ENCODE results near the gene FSCN2. TPM values are rescaled to one million over a fixed set of nuclear protein-coding genes. Genes with fewer than 3 reads are reported as not detected.
A peak's percentile ranks its signal among the peaks of the same experiment; 100 is the strongest.

Gene FSCN2
- total RNA-seq, 1 donor from 2014 or later = 5.6 TPM

- H3K27me3 ChIP-seq (ENCODE audit: insufficient read depth, low read length) = no peaks in the 10 kb centered on the region
- Mint-ChIP-seq H3K27ac (ENCODE audit: unreplicated experiment) (peak within 1 kb of the TSS; percentile 93), H3K27me3 (ENCODE audit: low read depth, unreplicated experiment) (no peaks in the 10 kb centered on the region), H3K9me3 (ENCODE audit: unreplicated experiment) (no peaks in the 10 kb centered on the region), H3K4me1 (ENCODE audit: low read depth, unreplicated experiment) (peaks cover 8% of the 10 kb centered on the region), H3K36me3 (ENCODE audit: low read depth, unreplicated experiment) (peaks cover 37% of the 10 kb centered on the region), H3K4me3 (ENCODE audit: unreplicated experiment) (peak within 1 kb of the TSS; percentile 95)
- FAIRE-seq (no peak), DNase-seq (ENCODE audit: low read depth) (peak; percentile 79)
- peak within 1 kb of the TSS; percentile 91 for H3K27ac ChIP-seq (ENCODE audit: low read depth, low read length)
- peak within 1 kb of the TSS; percentile 98 for H3K4me3 ChIP-seq (ENCODE audit: insufficient read depth, low read depth, low read length)
- peaks cover 87% of the 10 kb centered on the region for H3K79me2 ChIP-seq (ENCODE audit: insufficient read depth, low read length)
- H3K9ac ChIP-seq (ENCODE audit: low read length) = peak within 1 kb of the TSS; percentile 88
- H4K20me1 ChIP-seq (ENCODE audit: insufficient read depth, low read length) = peaks cover 64% of the 10 kb centered on the region
- no peak for TF ChIP-seq EZH2 (IDR thresholded peaks at IDR 0.05; ENCODE audit: insufficient read depth, low read length)
- TF ChIP-seq, protein P1, sequence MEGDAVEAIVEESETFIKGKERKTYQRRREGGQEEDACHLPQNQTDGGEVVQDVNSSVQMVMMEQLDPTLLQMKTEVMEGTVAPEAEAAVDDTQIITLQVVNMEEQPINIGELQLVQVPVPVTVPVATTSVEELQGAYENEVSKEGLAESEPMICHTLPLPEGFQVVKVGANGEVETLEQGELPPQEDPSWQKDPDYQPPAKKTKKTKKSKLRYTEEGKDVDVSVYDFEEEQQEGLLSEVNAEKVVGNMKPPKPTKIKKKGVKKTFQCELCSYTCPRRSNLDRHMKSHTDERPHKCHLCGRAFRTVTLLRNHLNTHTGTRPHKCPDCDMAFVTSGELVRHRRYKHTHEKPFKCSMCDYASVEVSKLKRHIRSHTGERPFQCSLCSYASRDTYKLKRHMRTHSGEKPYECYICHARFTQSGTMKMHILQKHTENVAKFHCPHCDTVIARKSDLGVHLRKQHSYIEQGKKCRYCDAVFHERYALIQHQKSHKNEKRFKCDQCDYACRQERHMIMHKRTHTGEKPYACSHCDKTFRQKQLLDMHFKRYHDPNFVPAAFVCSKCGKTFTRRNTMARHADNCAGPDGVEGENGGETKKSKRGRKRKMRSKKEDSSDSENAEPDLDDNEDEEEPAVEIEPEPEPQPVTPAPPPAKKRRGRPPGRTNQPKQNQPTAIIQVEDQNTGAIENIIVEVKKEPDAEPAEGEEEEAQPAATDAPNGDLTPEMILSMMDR (IDR thresholded peaks at IDR 0.05; ENCODE audit: insufficient read depth, low read depth, low read length) = no peak
- peak within 1 kb of the TSS; percentile 98 for H3K4me2 ChIP-seq (ENCODE audit: low read length)
- no peaks in the 10 kb centered on the region for H3K9me3 ChIP-seq (ENCODE audit: insufficient read depth, low read depth, low read length)
- H3K4me1 ChIP-seq (ENCODE audit: insufficient read depth, low read length) = peaks cover 29% of the 10 kb centered on the region
- peaks cover 31% of the 10 kb centered on the region for H3K36me3 ChIP-seq (ENCODE audit: insufficient read depth, low read length)
- no peak within 1 kb of the TSS for H2AFZ ChIP-seq (ENCODE audit: low read depth, low read length)
Measured at GRCh38 chr17:81512562-81513371, 15.4 kb upstream of the FSCN2 start, which contains the start of gene ACTG1. ACTG1 (minus strand) TSS chr17:81512799; CDS start chr17:81512354, 445 bp downstream.

DNA sequence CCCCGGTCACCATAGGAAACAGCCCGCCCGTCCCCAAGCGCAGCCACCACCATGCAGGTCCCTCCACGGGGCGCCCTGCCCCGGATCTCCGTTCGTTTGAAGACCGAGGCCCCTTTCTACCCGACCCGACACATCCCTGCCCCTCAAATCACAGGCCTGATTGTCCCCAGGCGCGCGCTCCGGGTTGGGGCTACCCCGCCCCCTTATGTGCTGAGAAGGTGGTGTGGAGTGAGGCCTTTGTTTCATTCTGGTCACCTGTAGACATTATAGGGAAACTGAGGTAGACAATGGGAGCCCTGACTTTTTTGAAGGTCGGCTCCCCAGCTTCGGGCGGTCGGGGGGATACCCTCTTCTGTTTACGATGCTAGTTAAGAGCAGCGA, 14.8 kb upstream of the FSCN2 start:
- H3K9me3 Mint-ChIP-seq (ENCODE audit: unreplicated experiment) = no peaks in the 10 kb centered on the region
- Histone ChIP-seq H3K27ac (ENCODE audit: low read depth, low read length) (peak overlapping the region; percentile 91), H4K20me1 (ENCODE audit: insufficient read depth, low read length) (peaks cover 64% of the 10 kb centered on the region), H2AFZ (ENCODE audit: low read depth, low read length) (no peak overlapping the region), H3K36me3 (ENCODE audit: insufficient read depth, low read length) (peaks cover 31% of the 10 kb centered on the region), H3K4me1 (ENCODE audit: insufficient read depth, low read length) (peaks cover 35% of the 10 kb centered on the region), H3K27me3 (ENCODE audit: insufficient read depth, low read length) (no peaks in the 10 kb centered on the region), H3K4me3 (ENCODE audit: insufficient read depth, low read depth, low read length) (peak overlapping the region; percentile 76), H3K79me2 (ENCODE audit: insufficient read depth, low read length) (peaks cover 92% of the 10 kb centered on the region), H3K9me3 (ENCODE audit: insufficient read depth, low read depth, low read length) (no peaks in the 10 kb centered on the region), H3K4me2 (ENCODE audit: low read length) (peak overlapping the region; percentile 90), H3K9ac (ENCODE audit: low read length) (peak overlapping the region; percentile 85)
- peak overlapping the region; percentile 93 for H3K27ac Mint-ChIP-seq (ENCODE audit: unreplicated experiment)
- H3K4me3 Mint-ChIP-seq (ENCODE audit: unreplicated experiment) = peak overlapping the region; percentile 82
- TF ChIP-seq EZH2 (IDR thresholded peaks at IDR 0.05; ENCODE audit: insufficient read depth, low read length) = no peak
- FAIRE-seq (no peak), DNase-seq (ENCODE audit: low read depth) (no peak)
- H3K36me3 Mint-ChIP-seq (ENCODE audit: low read depth, unreplicated experiment) = peaks cover 32% of the 10 kb centered on the region
- H3K27me3 Mint-ChIP-seq (ENCODE audit: low read depth, unreplicated experiment) = no peaks in the 10 kb centered on the region
- peaks cover 12% of the 10 kb centered on the region for H3K4me1 Mint-ChIP-seq (ENCODE audit: low read depth, unreplicated experiment)

DNA sequence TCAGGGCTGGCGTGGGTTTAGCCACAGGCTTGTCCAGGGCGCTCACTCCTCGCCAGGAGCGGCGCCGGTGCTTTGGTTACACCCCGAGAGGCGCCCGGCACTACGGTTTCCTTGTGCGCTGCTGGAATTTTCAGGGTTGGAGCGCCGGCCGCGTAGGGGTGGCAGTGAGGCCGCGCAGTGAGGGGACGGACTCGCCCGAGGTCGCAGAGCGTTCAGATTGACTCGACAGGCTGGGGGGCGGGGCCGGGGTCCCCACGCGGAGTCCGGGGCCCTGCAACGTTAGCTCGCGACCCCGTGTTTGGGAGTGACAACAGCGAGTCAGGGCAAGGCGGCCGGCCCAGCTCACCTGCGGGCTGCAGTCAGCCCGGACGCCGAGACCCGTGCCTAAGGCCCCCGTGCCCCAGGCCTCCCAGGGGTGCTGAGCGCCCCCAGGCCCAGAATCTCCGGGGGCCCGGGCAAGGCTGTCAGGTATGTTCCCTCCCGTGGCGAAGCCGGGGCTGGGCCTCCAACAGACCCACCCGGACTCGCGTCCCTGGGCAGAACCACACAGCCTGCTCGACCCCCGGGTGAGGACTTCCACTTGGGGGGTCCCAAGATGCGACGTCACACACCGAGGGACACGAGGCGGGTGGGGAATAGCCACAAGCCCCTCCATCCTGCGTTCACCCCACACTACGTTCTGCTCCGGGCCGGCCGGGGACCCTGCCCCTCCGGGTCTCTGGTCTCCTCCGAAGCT, 14.3 kb upstream of the FSCN2 start:
- Histone ChIP-seq H3K4me3 (ENCODE audit: insufficient read depth, low read depth, low read length) (peak overlapping the region; percentile 76), H3K9me3 (ENCODE audit: insufficient read depth, low read depth, low read length) (no peaks in the 10 kb centered on the region), H3K4me1 (ENCODE audit: insufficient read depth, low read length) (peaks cover 40% of the 10 kb centered on the region), H3K4me2 (ENCODE audit: low read length) (peak overlapping the region; percentile 90), H3K79me2 (ENCODE audit: insufficient read depth, low read length) (peaks cover 91% of the 10 kb centered on the region), H3K9ac (ENCODE audit: low read length) (peak overlapping the region; percentile 85), H3K27ac (ENCODE audit: low read depth, low read length) (peak overlapping the region; percentile 91), H2AFZ (ENCODE audit: low read depth, low read length) (no peak overlapping the region), H4K20me1 (ENCODE audit: insufficient read depth, low read length) (peaks cover 63% of the 10 kb centered on the region), H3K27me3 (ENCODE audit: insufficient read depth, low read length) (no peaks in the 10 kb centered on the region), H3K36me3 (ENCODE audit: insufficient read depth, low read length) (peaks cover 29% of the 10 kb centered on the region)
- FAIRE-seq (no peak), DNase-seq (ENCODE audit: low read depth) (peak; percentile 64)
- Mint-ChIP-seq H3K9me3 (ENCODE audit: unreplicated experiment) (no peaks in the 10 kb centered on the region), H3K27me3 (ENCODE audit: low read depth, unreplicated experiment) (no peaks in the 10 kb centered on the region), H3K27ac (ENCODE audit: unreplicated experiment) (peak overlapping the region; percentile 93), H3K4me1 (ENCODE audit: low read depth, unreplicated experiment) (peaks cover 12% of the 10 kb centered on the region), H3K36me3 (ENCODE audit: low read depth, unreplicated experiment) (peaks cover 28% of the 10 kb centered on the region), H3K4me3 (ENCODE audit: unreplicated experiment) (peak overlapping the region; percentile 82)
- TF ChIP-seq, protein P1 (IDR thresholded peaks at IDR 0.05; ENCODE audit: insufficient read depth, low read depth, low read length) = no peak
- no peak for TF ChIP-seq EZH2 (IDR thresholded peaks at IDR 0.05; ENCODE audit: insufficient read depth, low read length)

All from astrocyte (in vitro differentiated cells and primary cell).